Prostate gland (tissue), 2 donors: ENCODE measurements around the gene KLF15. TPM values are rescaled to one million over a fixed set of nuclear protein-coding genes. Genes with fewer than 3 reads are reported as not detected.

ENCODE experiments used
- DNase-seq: peaks from one replicate; pipeline ENCODE4 v3.0.0-alpha.2; 2019; ENCODE audit warnings: low spot score
- H3K27ac ChIP-seq, 2 donors: fragments of 200-600 bp; sonication (generic); 2 replicates each; pipeline ENCODE4 v1.5.1; 2017 to 2019
- H3K27me3 ChIP-seq: fragments of 200-600 bp; sonication (generic); replicated peaks from 2 replicates; pipeline ENCODE4 v1.5.1; 2019; ENCODE audit not compliant: insufficient read depth
- H3K36me3 ChIP-seq, 2 donors: fragments of 200-600 bp; sonication (generic); 1 replicate in 1 of 2; 2 replicates in 1 of 2; pipeline versions ENCODE4 v1.5.1 to v1.8.1; 2017 to 2019
- H3K4me1 ChIP-seq: fragments of 200-600 bp; sonication (generic); replicated peaks from 2 replicates; pipeline ENCODE4 v1.5.1; 2019
- H3K4me3 ChIP-seq, 2 donors: fragments of 200-600 bp; sonication (generic); 2 replicates each; pipeline ENCODE4 v1.5.1; 2017 to 2019
- H3K9me3 ChIP-seq: fragments of 200-600 bp; sonication (generic); 2 replicates; pipeline ENCODE4 v1.5.1; 2017
- POLR2A ChIP-seq: fragments of 450-650 bp; IDR thresholded peaks from one replicate; pipeline ENCODE4 v1.6.1; 2016; ENCODE audit warnings: antibody characterized with exemption, mild to moderate bottlenecking
- POLR2AphosphoS5 ChIP-seq: sonication (generic); formaldehyde crosslinking; IDR thresholded peaks from one replicate; pipeline ENCODE4 v1.6.1; 2017; ENCODE audit warnings: antibody characterized with exemption
- WGBS: methylation state at CpG from one replicate; pipeline ENCODE4 v1.1.5; 2018; 5-methylcytosine and 5-hydroxymethylcytosine counted together
- intact Hi-C: fragments of 100-400 bp; cut with DNase I; formaldehyde crosslinking; loops from one replicate; pipeline ENCODE4 v1.14.2; 2022
- total RNA-seq, 2 donors: library from RNA; depleted of rRNA; stranded (reverse); fragments of >200 nt; gene quantifications; one replicate each; pipeline ENCODE4 v1.1.0, GENCODE V29; 2016
- TF ChIP-seq, protein P1 (sequence below), 4 experiments: fragments of 200-600 bp in 2 of 4; fragments of 450-650 bp in 2 of 4; sonication (generic) in 2 of 4; IDR thresholded peaks; 1 replicate in 3 of 4; 2 replicates in 1 of 4; pipeline ENCODE4 v1.5.1; 2016 to 2019; ENCODE audit warnings: antibody characterized with exemption in 4 of 4, mild to moderate bottlenecking in 2 of 4, moderate library complexity in 2 of 4

Gene KLF15
- total RNA-seq, 2 donors from 2014 or later, result 52.7 to 72.6 TPM

GRCh38 chr3:126397610-126398422 is 40.6 kb upstream of the KLF15 start:
- intact Hi-C loops, result no loop called here
- 64% methylated on average over 13 of the region's 13 CpGs for WGBS
- Histone ChIP-seq H3K36me3 (no peaks in the 10 kb centered on the region), H3K4me3 (no peak overlapping the region), H3K27me3 (no peaks in the 10 kb centered on the region), H3K27ac (no peak overlapping the region), H3K9me3 (no peaks in the 10 kb centered on the region), H3K4me1 (no peaks in the 10 kb centered on the region)
- TF ChIP-seq POLR2A (no peak), POLR2AphosphoS5 (no peak)
- TF ChIP-seq, protein P1, sequence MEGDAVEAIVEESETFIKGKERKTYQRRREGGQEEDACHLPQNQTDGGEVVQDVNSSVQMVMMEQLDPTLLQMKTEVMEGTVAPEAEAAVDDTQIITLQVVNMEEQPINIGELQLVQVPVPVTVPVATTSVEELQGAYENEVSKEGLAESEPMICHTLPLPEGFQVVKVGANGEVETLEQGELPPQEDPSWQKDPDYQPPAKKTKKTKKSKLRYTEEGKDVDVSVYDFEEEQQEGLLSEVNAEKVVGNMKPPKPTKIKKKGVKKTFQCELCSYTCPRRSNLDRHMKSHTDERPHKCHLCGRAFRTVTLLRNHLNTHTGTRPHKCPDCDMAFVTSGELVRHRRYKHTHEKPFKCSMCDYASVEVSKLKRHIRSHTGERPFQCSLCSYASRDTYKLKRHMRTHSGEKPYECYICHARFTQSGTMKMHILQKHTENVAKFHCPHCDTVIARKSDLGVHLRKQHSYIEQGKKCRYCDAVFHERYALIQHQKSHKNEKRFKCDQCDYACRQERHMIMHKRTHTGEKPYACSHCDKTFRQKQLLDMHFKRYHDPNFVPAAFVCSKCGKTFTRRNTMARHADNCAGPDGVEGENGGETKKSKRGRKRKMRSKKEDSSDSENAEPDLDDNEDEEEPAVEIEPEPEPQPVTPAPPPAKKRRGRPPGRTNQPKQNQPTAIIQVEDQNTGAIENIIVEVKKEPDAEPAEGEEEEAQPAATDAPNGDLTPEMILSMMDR (IDR thresholded peaks at IDR 0.05), result no peak
- DNase-seq, result no peak

GRCh38 chr3:126396536-126396935 is 39.3 kb upstream of the KLF15 start:
- intact Hi-C loops, result no loop called here
- DNase-seq, result no peak

GRCh38 chr3:126395846-126396513 is 38.8 kb upstream of the KLF15 start:
- intact Hi-C loops, result no loop called here
- Histone ChIP-seq H3K4me1 (no peaks in the 10 kb centered on the region), H3K4me3 (no peak overlapping the region), H3K27me3 (no peaks in the 10 kb centered on the region), H3K36me3 (no peaks in the 10 kb centered on the region), H3K27ac (no peak overlapping the region), H3K9me3 (no peaks in the 10 kb centered on the region)
- 97% methylated on average over 6 of the region's 6 CpGs for WGBS
- no peak for TF ChIP-seq POLR2AphosphoS5
- no peak for TF ChIP-seq POLR2A
- TF ChIP-seq, protein P1 (IDR thresholded peaks at IDR 0.05), result no peak
- DNase-seq, result no peak

More at GRCh38 chr3:126396536-126396935, 39.3 kb upstream of the KLF15 start:
- Histone ChIP-seq H3K27me3 (no peaks in the 10 kb centered on the region), H3K4me1 (no peaks in the 10 kb centered on the region), H3K36me3 (no peaks in the 10 kb centered on the region), H3K27ac (no peak overlapping the region), H3K9me3 (no peaks in the 10 kb centered on the region), H3K4me3 (no peak overlapping the region)
- TF ChIP-seq POLR2AphosphoS5, result no peak
- TF ChIP-seq, protein P1 (IDR thresholded peaks at IDR 0.05), result no peak
- no peak for TF ChIP-seq POLR2A
- WGBS, result 87% methylated on average over 5 of the region's 5 CpGs

- intact Hi-C loops, result no loop called here
- Histone ChIP-seq H3K36me3 (no peaks in the 10 kb centered on the region), H3K4me1 (no peaks in the 10 kb centered on the region), H3K27me3 (no peaks in the 10 kb centered on the region), H3K4me3 (no peak overlapping the region), H3K27ac (no peak overlapping the region), H3K9me3 (no peaks in the 10 kb centered on the region)
- 14% methylated on average over 29 of the region's 30 CpGs for WGBS
- no peak for TF ChIP-seq POLR2A
- no peak for TF ChIP-seq POLR2AphosphoS5
- TF ChIP-seq, protein P1 (IDR thresholded peaks at IDR 0.05), result no peak
- no peak for DNase-seq
These were observed 37.7 kb upstream of the KLF15 start for GRCh38 chr3:126394977-126395321.
